ENCODE results near the gene CD99L2. TPM values are rescaled to one million over a fixed set of nuclear protein-coding genes. Genes with fewer than 3 reads are reported as not detected.

The CD99L2 gene
- total RNA-seq, 4 donors from 2014 or later: 12.3 to 22.4 (median 16.5) TPM

DNA sequence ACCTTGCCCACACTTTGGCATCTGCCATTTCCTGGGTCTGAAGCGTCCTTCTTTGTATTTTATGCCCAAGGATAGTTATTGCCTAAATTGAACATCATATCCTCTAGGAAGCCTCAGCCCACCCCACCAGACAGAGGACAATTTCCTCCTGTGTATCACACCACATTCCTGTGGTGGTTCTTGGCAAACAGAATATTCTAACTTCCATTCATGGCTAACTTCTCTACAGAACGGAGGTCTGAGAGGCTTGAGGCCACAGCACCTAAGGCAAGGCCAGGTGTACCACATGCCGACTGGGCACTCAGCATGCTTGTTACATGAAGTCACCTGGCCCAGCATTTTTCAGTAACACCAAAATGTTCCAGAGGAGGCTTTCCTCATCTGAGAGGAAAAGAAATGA, 42.4 kb downstream of the CD99L2 start:
- H3K36me3 ChIP-seq: no peaks in the 10 kb centered on the region
- no peak overlapping the region for H3K4me3 ChIP-seq
- H3K27me3 ChIP-seq: no peaks in the 10 kb centered on the region
- in situ Hi-C loops (cut with MboI; ENCODE audit: low pct_ligation_motif_present in 1 of 4, low pct_unique_long_range_greater_than_20kb in 1 of 4, low sequenced_read_pairs in 3 of 4): no loop called here
- intact Hi-C loops (cut with DNase I; ENCODE audit: low total_unique reads): no loop called here
- no peak for DNase-seq
- H3K27ac ChIP-seq: no peak overlapping the region
- H3K9me3 ChIP-seq: no peaks in the 10 kb centered on the region
- WGBS, 2 donors (ENCODE audit: low coverage in 1 of 2): 80 to 87% methylated on average over 1 to 3 of the region's 3 CpGs
- no peaks in the 10 kb centered on the region for H3K4me1 ChIP-seq
- TF ChIP-seq POLR2A (IDR thresholded peaks at IDR 0.05) (no peak), POLR2AphosphoS5 (IDR thresholded peaks at IDR 0.05) (no peak), EP300 (IDR thresholded peaks at IDR 0.05; ENCODE audit: low read depth) (no peak)
- TF ChIP-seq, protein P1, sequence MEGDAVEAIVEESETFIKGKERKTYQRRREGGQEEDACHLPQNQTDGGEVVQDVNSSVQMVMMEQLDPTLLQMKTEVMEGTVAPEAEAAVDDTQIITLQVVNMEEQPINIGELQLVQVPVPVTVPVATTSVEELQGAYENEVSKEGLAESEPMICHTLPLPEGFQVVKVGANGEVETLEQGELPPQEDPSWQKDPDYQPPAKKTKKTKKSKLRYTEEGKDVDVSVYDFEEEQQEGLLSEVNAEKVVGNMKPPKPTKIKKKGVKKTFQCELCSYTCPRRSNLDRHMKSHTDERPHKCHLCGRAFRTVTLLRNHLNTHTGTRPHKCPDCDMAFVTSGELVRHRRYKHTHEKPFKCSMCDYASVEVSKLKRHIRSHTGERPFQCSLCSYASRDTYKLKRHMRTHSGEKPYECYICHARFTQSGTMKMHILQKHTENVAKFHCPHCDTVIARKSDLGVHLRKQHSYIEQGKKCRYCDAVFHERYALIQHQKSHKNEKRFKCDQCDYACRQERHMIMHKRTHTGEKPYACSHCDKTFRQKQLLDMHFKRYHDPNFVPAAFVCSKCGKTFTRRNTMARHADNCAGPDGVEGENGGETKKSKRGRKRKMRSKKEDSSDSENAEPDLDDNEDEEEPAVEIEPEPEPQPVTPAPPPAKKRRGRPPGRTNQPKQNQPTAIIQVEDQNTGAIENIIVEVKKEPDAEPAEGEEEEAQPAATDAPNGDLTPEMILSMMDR (IDR thresholded peaks at IDR 0.05): no peak

DNA sequence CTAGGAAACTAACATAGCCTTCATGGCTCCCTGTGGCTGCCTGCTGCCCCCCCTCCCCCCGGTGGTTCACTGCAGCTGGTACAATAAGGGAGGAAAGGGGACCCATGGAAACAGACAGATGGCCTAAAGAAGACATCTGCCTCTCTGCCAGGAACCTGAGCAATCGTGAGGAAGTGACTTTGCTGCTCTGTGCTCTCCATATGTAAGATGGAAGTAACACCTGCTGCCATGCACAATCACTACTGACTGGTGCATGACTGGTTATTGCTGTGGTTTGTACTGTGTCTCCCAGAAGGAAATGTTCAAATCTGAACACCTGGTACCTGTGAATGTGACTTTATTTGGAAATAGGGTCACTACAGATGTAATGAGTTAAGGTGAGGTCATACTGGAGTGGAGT, 43.6 kb downstream of the CD99L2 start:
- no peak overlapping the region for H3K27ac ChIP-seq
- no peaks in the 10 kb centered on the region for H3K9me3 ChIP-seq
- 65% methylated on average over 2 of the region's 2 CpGs; no CpG with 5 or more reads in 1 of the 2 donors for WGBS, 2 donors (ENCODE audit: low coverage in 1 of 2)
- intact Hi-C loops (cut with DNase I; ENCODE audit: low total_unique reads): no loop called here
- no peak for DNase-seq
- no peaks in the 10 kb centered on the region for H3K27me3 ChIP-seq
- in situ Hi-C loops (cut with MboI; ENCODE audit: low pct_ligation_motif_present in 1 of 4, low pct_unique_long_range_greater_than_20kb in 1 of 4, low sequenced_read_pairs in 3 of 4): no loop called here
- H3K4me1 ChIP-seq: no peaks in the 10 kb centered on the region
- H3K4me3 ChIP-seq: no peak overlapping the region
- TF ChIP-seq, protein P1 (IDR thresholded peaks at IDR 0.05): no peak
- TF ChIP-seq POLR2AphosphoS5 (IDR thresholded peaks at IDR 0.05) (no peak), EP300 (IDR thresholded peaks at IDR 0.05; ENCODE audit: low read depth) (no peak)
- no peaks in the 10 kb centered on the region for H3K36me3 ChIP-seq

DNA sequence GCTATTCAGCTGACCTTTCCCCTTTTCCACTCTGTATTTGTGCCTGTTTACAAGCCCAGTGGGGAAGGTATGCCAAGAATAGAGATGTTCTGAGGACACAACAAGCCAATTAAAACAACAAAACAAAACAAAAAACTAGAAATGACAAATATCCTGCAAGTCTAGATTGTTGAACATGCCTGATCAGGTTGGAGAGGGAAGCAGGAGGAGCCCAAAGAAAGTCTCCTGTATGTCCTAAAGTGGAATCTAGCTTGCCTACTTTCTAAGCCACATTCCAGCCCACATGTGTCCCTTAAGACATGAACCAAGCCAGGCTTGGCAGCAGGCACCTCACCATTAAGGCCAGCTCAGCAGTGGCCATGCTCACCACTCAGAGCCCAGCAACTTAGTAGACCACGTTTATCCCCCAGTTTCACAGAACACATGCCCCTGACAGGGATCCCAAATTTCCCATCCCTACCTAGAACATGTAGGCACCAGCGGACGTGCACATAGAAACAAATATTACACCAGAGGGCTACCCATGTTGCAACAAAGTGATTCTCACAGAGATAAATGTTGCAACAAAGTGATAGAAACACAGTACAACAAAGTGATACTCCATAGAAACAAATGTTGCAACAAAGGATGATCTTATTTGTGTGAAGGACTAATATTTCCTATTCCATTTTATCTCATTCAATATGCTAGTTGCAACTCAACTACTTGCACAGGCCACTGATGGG, 48.3 kb downstream of the CD99L2 start:
- TF ChIP-seq POLR2A (IDR thresholded peaks at IDR 0.05): no peak
- TF ChIP-seq, protein P1 (IDR thresholded peaks at IDR 0.05): no peak
- TF ChIP-seq EP300 (IDR thresholded peaks at IDR 0.05; ENCODE audit: low read depth): no peak
- TF ChIP-seq POLR2AphosphoS5 (IDR thresholded peaks at IDR 0.05): no peak
- intact Hi-C loops (cut with DNase I; ENCODE audit: low total_unique reads) (no loop called here), in situ Hi-C loops (cut with MboI; ENCODE audit: low pct_ligation_motif_present in 1 of 4, low pct_unique_long_range_greater_than_20kb in 1 of 4, low sequenced_read_pairs in 3 of 4) (no loop called here)
- 74% methylated on average over 3 of the region's 3 CpGs; no CpG with 5 or more reads in 1 of the 2 donors for WGBS, 2 donors (ENCODE audit: low coverage in 1 of 2)
- no peaks in the 10 kb centered on the region for H3K4me1 ChIP-seq
- no peak overlapping the region for H3K27ac ChIP-seq
- no peaks in the 10 kb centered on the region for H3K9me3 ChIP-seq
- DNase-seq: no peak
- no peak overlapping the region for H3K4me3 ChIP-seq
- H3K27me3 ChIP-seq: no peaks in the 10 kb centered on the region
- H3K36me3 ChIP-seq: no peaks in the 10 kb centered on the region

DNA sequence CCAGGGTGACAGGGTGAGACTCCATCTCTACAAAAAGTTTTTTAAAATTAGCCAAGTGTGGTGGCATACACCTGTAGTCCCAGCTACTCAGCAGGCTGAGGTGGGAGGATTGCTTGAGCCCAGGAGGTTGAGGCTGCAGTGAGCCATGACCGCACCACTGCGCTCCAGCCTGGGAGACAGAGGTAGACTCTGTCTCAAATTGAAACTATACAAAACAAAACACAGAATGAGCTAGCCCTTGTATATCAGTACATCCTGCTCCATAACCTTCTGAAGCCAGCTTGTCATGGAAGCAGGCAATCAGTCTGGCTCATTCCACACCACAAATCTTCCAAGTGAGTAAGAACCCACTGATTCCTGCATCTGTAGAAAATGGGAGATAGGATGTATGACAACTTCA, 49.0 kb downstream of the CD99L2 start:
- Histone ChIP-seq H3K9me3 (no peaks in the 10 kb centered on the region), H3K27ac (no peak overlapping the region), H3K4me1 (no peaks in the 10 kb centered on the region), H3K27me3 (no peaks in the 10 kb centered on the region), H3K36me3 (no peaks in the 10 kb centered on the region), H3K4me3 (no peak overlapping the region)
- TF ChIP-seq POLR2AphosphoS5 (IDR thresholded peaks at IDR 0.05): no peak
- no peak for TF ChIP-seq EP300 (IDR thresholded peaks at IDR 0.05; ENCODE audit: low read depth)
- TF ChIP-seq, protein P1 (IDR thresholded peaks at IDR 0.05): no peak
- no peak for TF ChIP-seq POLR2A (IDR thresholded peaks at IDR 0.05)
- WGBS, 2 donors (ENCODE audit: low coverage in 1 of 2): 85% methylated on average over 2 of the region's 2 CpGs; no CpG with 5 or more reads in 1 of the 2 donors
- in situ Hi-C loops (cut with MboI; ENCODE audit: low pct_ligation_motif_present in 1 of 4, low pct_unique_long_range_greater_than_20kb in 1 of 4, low sequenced_read_pairs in 3 of 4): no loop called here
- intact Hi-C loops (cut with DNase I; ENCODE audit: low total_unique reads): no loop called here
- no peak for DNase-seq
